NB4 (cell line): ENCODE measurements around the gene DSCAML1.

Source experiments
- MYC ChIP-seq: IDR thresholded peaks from 2 replicates; pipeline ENCODE4 v1.6.1; 2011; ENCODE audit warnings: low read depth, low read length
- POLR2A ChIP-seq: IDR thresholded peaks from 2 replicates; pipeline ENCODE4 v1.6.1; 2011; ENCODE audit warnings: mild to moderate bottlenecking; ENCODE audit not compliant: insufficient read length; ENCODE audit errors: extremely low read depth
- TF ChIP-seq, protein P1 (sequence below): IDR thresholded peaks from one replicate; pipeline ENCODE4 v1.5.1; 2012; ENCODE audit warnings: low read depth, low read length

DNA sequence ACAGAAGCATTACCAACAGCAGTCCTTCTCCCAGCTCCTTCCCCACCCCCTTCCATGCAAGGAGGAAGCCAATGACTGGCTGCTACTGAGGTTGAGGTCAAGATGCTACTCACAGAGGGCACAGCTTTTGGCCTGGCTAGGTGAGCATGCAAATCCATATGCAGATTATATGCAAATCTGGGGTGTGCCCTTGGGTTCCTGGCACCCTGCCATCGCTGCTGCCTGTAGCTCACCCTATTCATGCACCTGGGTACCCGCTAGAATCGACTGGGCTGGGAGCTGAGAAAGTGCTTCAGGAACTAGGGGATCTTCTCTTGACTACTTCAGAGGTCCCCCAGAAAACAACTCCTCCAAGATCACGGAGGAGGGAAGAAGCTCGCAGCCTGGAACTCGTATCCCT is 4.0 kb downstream of the DSCAML1 start:
- TF ChIP-seq POLR2A (no peak), MYC (no peak)
- TF ChIP-seq, protein P1, sequence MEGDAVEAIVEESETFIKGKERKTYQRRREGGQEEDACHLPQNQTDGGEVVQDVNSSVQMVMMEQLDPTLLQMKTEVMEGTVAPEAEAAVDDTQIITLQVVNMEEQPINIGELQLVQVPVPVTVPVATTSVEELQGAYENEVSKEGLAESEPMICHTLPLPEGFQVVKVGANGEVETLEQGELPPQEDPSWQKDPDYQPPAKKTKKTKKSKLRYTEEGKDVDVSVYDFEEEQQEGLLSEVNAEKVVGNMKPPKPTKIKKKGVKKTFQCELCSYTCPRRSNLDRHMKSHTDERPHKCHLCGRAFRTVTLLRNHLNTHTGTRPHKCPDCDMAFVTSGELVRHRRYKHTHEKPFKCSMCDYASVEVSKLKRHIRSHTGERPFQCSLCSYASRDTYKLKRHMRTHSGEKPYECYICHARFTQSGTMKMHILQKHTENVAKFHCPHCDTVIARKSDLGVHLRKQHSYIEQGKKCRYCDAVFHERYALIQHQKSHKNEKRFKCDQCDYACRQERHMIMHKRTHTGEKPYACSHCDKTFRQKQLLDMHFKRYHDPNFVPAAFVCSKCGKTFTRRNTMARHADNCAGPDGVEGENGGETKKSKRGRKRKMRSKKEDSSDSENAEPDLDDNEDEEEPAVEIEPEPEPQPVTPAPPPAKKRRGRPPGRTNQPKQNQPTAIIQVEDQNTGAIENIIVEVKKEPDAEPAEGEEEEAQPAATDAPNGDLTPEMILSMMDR, result no peak
